Sigmoid colon (tissue), 4 donors: Measurements from ENCODE around the gene STOX1.
"Not testable (repeated sequence)": the region's sequence is repeated elsewhere in the genome, so short reads cannot be mapped to it uniquely, and the experiment has no call there.

Source experiments
- CTCF ChIP-seq, 4 experiments: fragments of 450-650 bp in 3 of 4; fragments of 200-600 bp in 1 of 4; IDR thresholded peaks; one replicate each; pipeline ENCODE4 v1.5.1; 2016 to 2019; ENCODE audit warnings: antibody characterized with exemption in 4 of 4, mild to moderate bottlenecking in 3 of 4, moderate library complexity in 2 of 4
- EP300 ChIP-seq, 4 donors: sonication (generic); formaldehyde crosslinking; IDR thresholded peaks; one replicate each; pipeline ENCODE4 v1.6.1; 2017; ENCODE audit warnings: antibody characterized with exemption in 4 of 4
- POLR2A ChIP-seq, 2 donors: fragments of 450-650 bp; IDR thresholded peaks; one replicate each; pipeline ENCODE4 v1.6.1; 2016; ENCODE audit warnings: antibody characterized with exemption in 2 of 2, mild to moderate bottlenecking in 2 of 2, moderate library complexity in 2 of 2
- POLR2AphosphoS5 ChIP-seq, 4 donors: sonication (generic); formaldehyde crosslinking; IDR thresholded peaks; one replicate each; pipeline ENCODE4 v1.6.1; 2017; ENCODE audit warnings: antibody characterized with exemption in 4 of 4

- TF ChIP-seq POLR2A, CTCF, POLR2AphosphoS5, EP300 (IDR thresholded peaks at IDR 0.05): not testable (repeated sequence)
These were observed 245 bp downstream of the STOX1 start for GRCh38 chr10:68827592-68827959.
